ENCODE measurements around the gene KRT2. TPM values are rescaled to one million over a fixed set of nuclear protein-coding genes. Genes with fewer than 3 reads are reported as not detected.

Gene KRT2
- total and polyA plus RNA-seq, 9 of the 15 experiments (the other 6 are each of a cell fraction or from before 2014, with no cell fraction given), result 0.03 to 0.69 (median 0.07) TPM; not detected in 2

- TF ChIP-seq E2F8 (IDR thresholded peaks at IDR 0.05; ENCODE audit: low read depth, partially characterized antibody), result no peak
- TF ChIP-seq, protein P1, sequence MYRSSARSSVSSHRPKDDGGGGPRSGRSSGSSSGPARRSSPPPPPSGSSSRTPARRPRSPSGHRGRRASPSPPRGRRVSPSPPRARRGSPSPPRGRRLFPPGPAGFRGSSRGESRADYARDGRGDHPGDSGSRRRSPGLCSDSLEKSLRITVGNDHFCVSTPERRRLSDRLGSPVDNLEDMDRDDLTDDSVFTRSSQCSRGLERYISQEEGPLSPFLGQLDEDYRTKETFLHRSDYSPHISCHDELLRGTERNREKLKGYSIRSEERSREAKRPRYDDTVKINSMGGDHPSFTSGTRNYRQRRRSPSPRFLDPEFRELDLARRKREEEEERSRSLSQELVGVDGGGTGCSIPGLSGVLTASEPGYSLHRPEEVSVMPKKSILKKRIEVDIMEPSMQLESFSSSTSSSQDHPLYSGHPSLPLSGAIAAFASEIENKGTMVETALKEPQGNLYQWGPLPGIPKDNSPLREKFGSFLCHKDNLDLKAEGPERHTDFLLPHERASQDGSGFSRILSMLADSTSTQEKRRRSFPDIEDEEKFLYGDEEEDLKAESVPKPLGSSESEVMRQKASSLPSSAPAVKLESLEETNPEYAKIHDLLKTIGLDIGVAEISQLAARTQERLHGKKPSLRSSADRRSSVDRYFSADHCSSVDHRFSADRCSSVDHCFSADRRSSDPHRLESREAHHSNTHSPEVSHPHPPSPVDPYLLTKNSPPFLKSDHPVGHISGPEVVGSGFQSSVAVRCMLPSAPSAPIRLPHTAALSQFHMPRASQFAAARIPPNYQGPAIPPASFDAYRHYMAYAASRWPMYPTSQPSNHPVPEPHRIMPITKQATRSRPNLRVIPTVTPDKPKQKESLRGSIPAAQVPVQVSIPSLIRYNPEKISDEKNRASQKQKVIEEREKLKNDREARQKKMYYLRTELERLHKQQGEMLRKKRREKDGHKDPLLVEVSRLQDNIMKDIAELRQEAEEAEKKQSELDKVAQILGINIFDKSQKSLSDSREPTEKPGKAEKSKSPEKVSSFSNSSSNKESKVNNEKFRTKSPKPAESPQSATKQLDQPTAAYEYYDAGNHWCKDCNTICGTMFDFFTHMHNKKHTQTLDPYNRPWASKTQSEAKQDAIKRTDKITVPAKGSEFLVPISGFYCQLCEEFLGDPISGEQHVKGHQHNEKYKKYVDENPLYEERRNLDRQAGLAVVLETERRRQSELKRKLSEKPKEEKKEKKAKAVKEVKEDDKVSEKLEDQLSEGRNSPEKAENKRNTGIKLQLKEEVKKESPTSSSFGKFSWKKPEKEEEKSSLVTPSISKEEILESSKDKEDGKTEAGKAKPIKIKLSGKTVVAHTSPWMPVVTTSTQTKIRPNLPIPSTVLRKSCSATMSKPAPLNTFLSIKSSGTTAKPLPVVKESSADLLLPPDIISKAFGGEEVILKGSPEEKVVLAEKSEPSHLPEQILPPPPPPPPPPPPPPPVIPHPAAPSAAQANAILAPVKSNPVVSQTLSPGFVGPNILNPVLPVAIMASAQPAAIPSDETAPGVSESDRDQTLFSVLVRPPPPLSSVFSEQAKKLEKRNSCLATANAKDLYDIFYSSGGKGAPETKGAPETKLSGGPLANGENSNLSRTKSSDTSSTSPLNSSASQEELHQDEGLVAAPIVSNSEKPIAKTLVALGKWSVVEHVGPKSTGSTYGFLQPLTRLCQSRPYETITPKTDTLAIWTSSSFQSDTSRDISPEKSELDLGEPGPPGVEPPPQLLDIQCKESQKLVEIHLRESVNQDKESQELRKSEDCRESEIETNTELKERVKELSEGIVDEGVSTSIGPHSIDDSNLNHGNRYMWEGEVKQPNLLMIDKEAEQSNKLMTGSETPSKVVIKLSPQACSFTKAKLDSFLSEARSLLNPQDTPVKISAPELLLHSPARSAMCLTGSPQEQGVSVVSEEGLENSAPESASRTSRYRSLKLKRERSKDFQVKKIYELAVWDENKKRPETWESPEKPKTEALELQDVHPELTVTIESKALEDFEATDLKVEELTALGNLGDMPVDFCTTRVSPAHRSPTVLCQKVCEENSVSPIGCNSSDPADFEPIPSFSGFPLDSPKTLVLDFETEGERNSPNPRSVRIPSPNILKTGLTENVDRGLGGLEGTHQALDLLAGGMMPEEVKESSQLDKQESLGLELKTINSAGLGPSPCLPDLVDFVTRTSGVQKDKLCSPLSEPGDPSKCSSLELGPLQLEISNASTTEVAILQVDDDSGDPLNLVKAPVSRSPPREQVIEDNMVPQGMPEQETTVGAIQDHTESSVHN (IDR thresholded peaks at IDR 0.05; ENCODE audit: borderline replicate concordance in 1 of 2, low read depth in 1 of 2), result no peak
- TF ChIP-seq KHSRP (IDR thresholded peaks at IDR 0.05), result no peak
- no peak for TF ChIP-seq FOXP1 (CRISPR knock-in tag; IDR thresholded peaks at IDR 0.05)
- TF ChIP-seq HCFC1 (IDR thresholded peaks at IDR 0.05; ENCODE audit: low read depth, low read length), result no peak
- no peak for TF ChIP-seq PML (IDR thresholded peaks at IDR 0.05; ENCODE audit: low read length)
- TF ChIP-seq KLF6 (CRISPR knock-in tag; IDR thresholded peaks at IDR 0.05; ENCODE audit: borderline replicate concordance), result no peak
- no peak for TF ChIP-seq SMAD2 (IDR thresholded peaks at IDR 0.05; ENCODE audit: low read depth, low read length)
- TF ChIP-seq SRSF1 (IDR thresholded peaks at IDR 0.05; ENCODE audit: low read depth, low read length), result no peak
- TF ChIP-seq TBP (optimal IDR thresholded peaks at IDR 0.05; ENCODE audit: low read depth, low read length), result no peak
- no peak for TF ChIP-seq MCM7 (IDR thresholded peaks at IDR 0.05)
- no peak for TF ChIP-seq RBM14 (IDR thresholded peaks at IDR 0.05; ENCODE audit: borderline replicate concordance, insufficient read depth, low read depth, low read length)
- no peak for TF ChIP-seq ELF1 (tag; IDR thresholded peaks at IDR 0.05)
- TF ChIP-seq ZNF512 (tag; IDR thresholded peaks at IDR 0.05), result no peak
- TF ChIP-seq CBFA2T2 (conservative IDR thresholded peaks at IDR 0.05), result peak; percentile 56; the same call in 1 of the 2 replicates
Measured at GRCh38 chr12:52660934-52661499, 9.0 kb upstream of the KRT2 start (continued).

Data from K562 (cell line).